ENCODE data around the gene GOLGA8K.
"Not testable (repeated sequence)": the region's sequence is repeated elsewhere in the genome, so short reads cannot be mapped to it uniquely, and the experiment has no call there.

Gene GOLGA8K

GRCh38 chr15:32403192-32403591, at the start of gene GOLGA8K:
Gene GOLGA8K, minus strand, starts transcription at chr15:32403292. Its CDS starts 98 bp downstream, at chr15:32403194.
- DNase-seq (ENCODE audit: low spot score): not testable (repeated sequence)

- not testable (repeated sequence) for DNase-seq (ENCODE audit: low spot score)
These were observed 37.4 kb upstream of the GOLGA8K start for GRCh38 chr15:32440445-32440977.

- not testable (repeated sequence) for DNase-seq (ENCODE audit: low spot score)
These were observed 31.2 kb upstream of the GOLGA8K start for GRCh38 chr15:32434102-32434963.

- DNase-seq (ENCODE audit: low spot score): not testable (repeated sequence)
These were observed 24.5 kb upstream of the GOLGA8K start for GRCh38 chr15:32427635-32428034.

- DNase-seq (ENCODE audit: low spot score): not testable (repeated sequence)
These were observed 23.4 kb upstream of the GOLGA8K start for GRCh38 chr15:32426511-32426910.

GRCh38 chr15:32407903-32408302, 4.8 kb upstream of the GOLGA8K start:
- DNase-seq (ENCODE audit: low spot score): peak; percentile 23

GRCh38 chr15:32396522-32396921, 6.6 kb downstream of the GOLGA8K start:
- DNase-seq (ENCODE audit: low spot score): not testable (repeated sequence)

GRCh38 chr15:32394745-32395144, 8.3 kb downstream of the GOLGA8K start:
- not testable (repeated sequence) for DNase-seq (ENCODE audit: low spot score)

- DNase-seq (ENCODE audit: low spot score): not testable (repeated sequence)
These were observed 14.9 kb downstream of the GOLGA8K start for GRCh38 chr15:32388050-32388648.

- DNase-seq (ENCODE audit: low spot score): not testable (repeated sequence)
These were observed 17.1 kb downstream of the GOLGA8K start for GRCh38 chr15:32385823-32386495.

GRCh38 chr15:32374185-32374584, 28.9 kb downstream of the GOLGA8K start:
- not testable (repeated sequence) for DNase-seq (ENCODE audit: low spot score)

GRCh38 chr15:32373707-32374106, 29.4 kb downstream of the GOLGA8K start:
- DNase-seq (ENCODE audit: low spot score): not testable (repeated sequence)

GRCh38 chr15:32372075-32372474, 31.0 kb downstream of the GOLGA8K start:
- DNase-seq (ENCODE audit: low spot score): not testable (repeated sequence)

- DNase-seq (ENCODE audit: low spot score): not testable (repeated sequence)
These were observed 32.6 kb downstream of the GOLGA8K start for GRCh38 chr15:32370526-32370925.

GRCh38 chr15:32370064-32370463, 33.0 kb downstream of the GOLGA8K start:
- not testable (repeated sequence) for DNase-seq (ENCODE audit: low spot score)

- DNase-seq (ENCODE audit: low spot score): not testable (repeated sequence)
These were observed 36.6 kb downstream of the GOLGA8K start for GRCh38 chr15:32366492-32366891.

GRCh38 chr15:32365955-32366354, 37.1 kb downstream of the GOLGA8K start:
- DNase-seq (ENCODE audit: low spot score): not testable (repeated sequence)

GRCh38 chr15:32364944-32365343, 38.1 kb downstream of the GOLGA8K start:
- peak; percentile 36 for DNase-seq (ENCODE audit: low spot score)

GRCh38 chr15:32363449-32363848, 39.6 kb downstream of the GOLGA8K start:
- not testable (repeated sequence) for DNase-seq (ENCODE audit: low spot score)

- not testable (repeated sequence) for DNase-seq (ENCODE audit: low spot score)
These were observed 41.4 kb downstream of the GOLGA8K start for GRCh38 chr15:32361662-32362061.

- not testable (repeated sequence) for DNase-seq (ENCODE audit: low spot score)
These were observed 44.6 kb downstream of the GOLGA8K start for GRCh38 chr15:32358462-32358861.

- DNase-seq (ENCODE audit: low spot score): not testable (repeated sequence)
These were observed 46.2 kb downstream of the GOLGA8K start for GRCh38 chr15:32356909-32357308.
